ENCODE results near the gene AMFR.

GRCh38 chr16:56399047-56399446 is 26.3 kb downstream of the AMFR start:
- TF ChIP-seq CTCF (IDR thresholded peaks at IDR 0.05): no peak
- no peak for TF ChIP-seq FOXK1 (CRISPR knock-in tag; IDR thresholded peaks at IDR 0.05)
- no peak for TF ChIP-seq PREB (CRISPR knock-in tag; IDR thresholded peaks at IDR 0.05; ENCODE audit: borderline replicate concordance)
- no peak for TF ChIP-seq E2F1 (CRISPR knock-in tag; IDR thresholded peaks at IDR 0.05)
- TF ChIP-seq RORB (CRISPR knock-in tag; IDR thresholded peaks at IDR 0.05): no peak
- no peak for TF ChIP-seq ELF4 (CRISPR knock-in tag; IDR thresholded peaks at IDR 0.05; ENCODE audit: low read depth)
- TF ChIP-seq USF2 (CRISPR knock-in tag; IDR thresholded peaks at IDR 0.05): no peak
- no peak for TF ChIP-seq CBFB (CRISPR knock-in tag; IDR thresholded peaks at IDR 0.05; ENCODE audit: low read depth)
- no peak for TF ChIP-seq MAX (CRISPR knock-in tag; IDR thresholded peaks at IDR 0.05)
- no peak for TF ChIP-seq E2F4 (CRISPR knock-in tag; IDR thresholded peaks at IDR 0.05; ENCODE audit: borderline replicate concordance, low read depth)
- TF ChIP-seq ESRRA (CRISPR knock-in tag; IDR thresholded peaks at IDR 0.05; ENCODE audit: borderline replicate concordance): no peak

Measured in WTC11 (cell line).